WTC11 (cell line): ENCODE measurements around the gene CTNND1.

Experiments
- CTCF ChIP-seq: fragments of 200-600 bp; IDR thresholded peaks from 2 replicates; pipeline ENCODE4 v1.8.0; 2022; ENCODE audit warnings: antibody characterized with exemption
- ESRRA ChIP-seq: sonication (generic); formaldehyde crosslinking; IDR thresholded peaks from 2 replicates; pipeline ENCODE4 v1.8.1; 2022; ENCODE audit warnings: mild to moderate bottlenecking, missing genetic modification reagents, borderline replicate concordance
- MAX ChIP-seq: sonication (generic); formaldehyde crosslinking; IDR thresholded peaks from 2 replicates; pipeline ENCODE4 v1.8.0; 2022; ENCODE audit warnings: mild to moderate bottlenecking, missing genetic modification reagents
- MLX ChIP-seq: sonication (generic); formaldehyde crosslinking; IDR thresholded peaks from 2 replicates; pipeline ENCODE4 v1.8.1; 2023; ENCODE audit warnings: mild to moderate bottlenecking, missing genetic modification reagents, moderate library complexity
- USF1 ChIP-seq: sonication (generic); formaldehyde crosslinking; IDR thresholded peaks from 2 replicates; pipeline ENCODE4 v1.8.0; 2022; ENCODE audit warnings: mild to moderate bottlenecking, missing genetic modification reagents

GRCh38 chr11:57788703-57789088 is 27.1 kb downstream of the CTNND1 start:
- TF ChIP-seq CTCF (no peak), MAX (CRISPR knock-in tag) (no peak), USF1 (CRISPR knock-in tag) (no peak), MLX (no peak), ESRRA (CRISPR knock-in tag) (no peak)
